Frontal cortex (tissue), 4 donors: Measurements from ENCODE around the gene FCMR. TPM values are rescaled to one million over a fixed set of nuclear protein-coding genes. Genes with fewer than 3 reads are reported as not detected.
"Not testable (repeated sequence)": the region's sequence is repeated elsewhere in the genome, so short reads cannot be mapped to it uniquely, and the experiment has no call there.

Experiments
- DNase-seq, 2 donors: peaks; one replicate each; pipeline ENCODE4 v3.0.0; 2012; ENCODE audit warnings: low spot score in 2 of 2
- FAIRE-seq: peaks from 2 replicates; lab custom pipeline; 2012; peaks lifted over from hg19 to GRCh38; lab: Jason Lieb, UNC
- total RNA-seq: library from RNA; depleted of rRNA; stranded (reverse); fragments of >200 nt; gene quantifications from one replicate; pipeline ENCODE4 v1.2.3, GENCODE V29; 2014
- donor health status: control.
- donor health status: control.
- donor health status: control.

FCMR gene
- total RNA-seq, 1 donor from 2014 or later = under 0.01 TPM

DNA sequence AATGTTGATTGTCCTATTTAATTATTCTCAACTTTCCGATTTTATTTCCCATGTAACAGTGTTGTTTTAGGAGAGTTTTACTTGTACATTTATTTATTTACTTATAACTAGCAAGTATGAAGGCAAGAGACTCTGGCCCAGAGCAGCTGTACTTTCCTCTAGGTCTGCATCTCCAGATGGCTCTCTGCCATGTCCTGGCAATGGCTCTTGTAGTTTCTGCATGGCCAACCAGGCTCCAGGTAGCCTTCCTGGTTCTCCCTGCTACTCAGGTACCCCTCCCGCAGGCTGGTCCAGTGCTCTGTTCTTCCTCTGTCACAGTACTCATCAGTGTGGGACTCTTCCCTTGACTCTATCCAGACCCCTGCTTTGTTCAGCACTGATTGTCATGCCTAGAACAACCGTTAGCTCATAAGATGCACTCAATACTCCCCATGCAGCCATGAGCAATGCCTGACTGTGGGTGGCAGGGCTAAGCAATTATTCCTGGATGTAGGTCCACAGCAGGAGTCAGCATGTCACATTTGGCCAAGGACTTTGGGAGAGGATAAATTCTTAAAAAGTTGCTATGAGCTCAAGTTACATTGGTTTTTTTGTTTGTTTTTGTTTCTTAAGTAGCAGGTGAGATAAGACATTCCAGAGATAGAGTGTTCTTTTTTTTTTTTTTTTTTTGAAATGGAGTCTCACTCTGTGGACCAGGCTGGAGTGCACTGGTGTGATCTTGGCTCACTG, 67.2 kb downstream of the FCMR start:
- FAIRE-seq = no peak
- no peak for DNase-seq

- DNase-seq, FAIRE-seq: not testable (repeated sequence)
These were observed 68.0 kb downstream of the FCMR start for GRCh38 chr1:206853696-206854095.

Other genes starting within 250 kb of the FCMR start
- gene MAPKAPK2, start 237.0 kb downstream of the FCMR start, total RNA-seq = 7.3 TPM
- gene IL19, start 151.2 kb downstream of the FCMR start, total RNA-seq = not detected
- gene IL10, start 149.4 kb downstream of the FCMR start, total RNA-seq = 0.41 TPM
- not detected for gene IL20, start 56.3 kb downstream of the FCMR start, total RNA-seq
- gene IL24, start 24.5 kb downstream of the FCMR start, total RNA-seq = under 0.01 TPM
- gene PIGR, start 24.5 kb upstream of the FCMR start, total RNA-seq = not detected
- not detected for gene FCAMR, start 48.5 kb upstream of the FCMR start, total RNA-seq
- gene C1orf116, start 110.8 kb upstream of the FCMR start, total RNA-seq = not detected
- 20.8 TPM for gene YOD1, start 129.3 kb upstream of the FCMR start, total RNA-seq
- gene PFKFB2, start 131.3 kb upstream of the FCMR start, total RNA-seq = 9.4 TPM
- not detected for gene C4BPB, start 166.9 kb upstream of the FCMR start, total RNA-seq
- gene C4BPA, start 182.3 kb upstream of the FCMR start, total RNA-seq = not detected